ENCODE results near the gene FAM25G. TPM values are rescaled to one million over a fixed set of nuclear protein-coding genes. Genes with fewer than 3 reads are reported as not detected.
"Not testable (repeated sequence)": the region's sequence is repeated elsewhere in the genome, so short reads cannot be mapped to it uniquely, and the experiment has no call there.

FAM25G gene
- total RNA-seq: not detected

DNA sequence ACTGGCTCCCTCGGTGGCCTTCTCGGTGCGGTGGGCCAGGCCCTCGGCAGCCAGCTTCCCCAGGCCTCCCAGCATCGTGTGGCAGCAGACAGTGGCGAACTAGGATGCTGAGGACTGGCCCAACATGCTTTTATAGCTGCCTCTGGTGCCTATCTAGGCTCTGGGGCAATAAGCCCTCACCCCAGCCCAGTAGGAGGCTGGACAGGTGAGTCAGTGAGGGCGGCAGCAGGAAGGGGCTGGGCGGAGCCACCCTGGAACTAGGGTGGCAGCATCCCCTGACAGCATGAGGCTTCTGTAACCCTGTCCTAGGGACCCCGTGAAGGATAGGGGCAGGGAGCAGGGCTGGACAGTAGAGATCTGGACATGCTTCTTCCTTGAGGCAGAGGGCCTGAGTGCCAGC lies at the start of gene FAM25G:
TSS of gene FAM25G (minus strand) at position 101 of the 400 bp plus-strand sequence. CDS start at position 75, 26 bp downstream.
- H3K4me1 ChIP-seq; ATAC-seq; H3K36me3 ChIP-seq (replicated peaks in 1 of 2; ENCODE audit: insufficient read depth in 1 of 2, low read depth in 2 of 2); H3K27ac ChIP-seq; H3K4me3 ChIP-seq; DNase-seq; H3K27me3 ChIP-seq; H3K9me3 ChIP-seq; intact Hi-C loops (cut with DNase I): not testable (repeated sequence)
- no CpG with 5 or more reads among the region's 9 CpGs for WGBS, 2 donors

- intact Hi-C loops (cut with DNase I): not testable (repeated sequence)
- WGBS, 2 donors: 40 to 45% methylated on average over 2 of the region's 3 CpGs
These were observed 44.9 kb upstream of the FAM25G start for GRCh38 chr10:47536430-47536829.

GRCh38 chr10:47523475-47523874 lies 32.0 kb upstream of the FAM25G start, which contains the start of gene AGAP9:
TSS of gene AGAP9 (minus strand) at chr10:47523638. CDS start at chr10:47523526, 112 bp downstream.
- WGBS, 2 donors: no CpG with 5 or more reads among the region's 20 CpGs
- intact Hi-C loops (cut with DNase I); H3K9me3 ChIP-seq: not testable (repeated sequence)

More at GRCh38 chr10:47536430-47536829, 44.9 kb upstream of the FAM25G start:
- not testable (repeated sequence) for H3K9me3 ChIP-seq; ATAC-seq; H3K27ac ChIP-seq; H3K4me1 ChIP-seq; H3K27me3 ChIP-seq; H3K36me3 ChIP-seq (replicated peaks in 1 of 2; ENCODE audit: insufficient read depth in 1 of 2, low read depth in 2 of 2); H3K4me3 ChIP-seq; DNase-seq

GRCh38 chr10:47502313-47502712 lies 10.8 kb upstream of the FAM25G start:
- H3K4me3 ChIP-seq; intact Hi-C loops (cut with DNase I): not testable (repeated sequence)
- WGBS, 2 donors: 60 to 82% methylated on average over 1 to 6 of the region's 9 CpGs

More at GRCh38 chr10:47523475-47523874, 32.0 kb upstream of the FAM25G start, which contains the start of gene AGAP9:
- H3K4me3 ChIP-seq; H3K4me1 ChIP-seq; ATAC-seq; DNase-seq; H3K27me3 ChIP-seq; H3K27ac ChIP-seq; H3K36me3 ChIP-seq (replicated peaks in 1 of 2; ENCODE audit: insufficient read depth in 1 of 2, low read depth in 2 of 2): not testable (repeated sequence)

GRCh38 chr10:47494226-47494625 lies 2.7 kb upstream of the FAM25G start:
- H3K27ac ChIP-seq; H3K4me1 ChIP-seq; ATAC-seq; H3K36me3 ChIP-seq (replicated peaks in 1 of 2; ENCODE audit: insufficient read depth in 1 of 2, low read depth in 2 of 2); intact Hi-C loops (cut with DNase I); H3K27me3 ChIP-seq; H3K4me3 ChIP-seq; H3K9me3 ChIP-seq; DNase-seq: not testable (repeated sequence)
- 50% methylated on average over 1 of the region's 6 CpGs; no CpG with 5 or more reads in 1 of the 2 donors for WGBS, 2 donors

More at GRCh38 chr10:47502313-47502712, 10.8 kb upstream of the FAM25G start:
- DNase-seq; H3K27ac ChIP-seq; ATAC-seq; H3K9me3 ChIP-seq; H3K4me1 ChIP-seq; H3K27me3 ChIP-seq; H3K36me3 ChIP-seq (replicated peaks in 1 of 2; ENCODE audit: insufficient read depth in 1 of 2, low read depth in 2 of 2): not testable (repeated sequence)

DNA sequence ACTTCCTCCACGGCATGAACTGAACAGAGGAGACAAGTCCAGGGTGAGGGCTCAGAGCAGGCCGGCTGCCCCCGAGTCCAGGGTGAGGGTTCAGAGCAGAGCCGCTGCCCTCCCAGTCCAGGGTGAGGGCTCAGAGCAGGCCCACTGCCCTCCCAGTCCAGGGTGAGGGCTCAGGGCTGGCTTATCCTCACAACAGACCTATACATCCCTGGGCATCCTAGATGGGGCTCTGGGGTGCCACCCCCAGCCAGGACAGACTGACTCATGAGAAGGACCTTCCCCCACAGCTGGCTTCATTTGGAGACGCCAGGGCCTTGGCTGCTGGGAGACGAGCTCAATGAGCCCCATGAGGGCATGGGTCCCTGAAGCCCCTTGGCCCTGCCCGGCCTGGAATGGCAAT lies 1.9 kb downstream of the FAM25G start:
- H3K27me3 ChIP-seq; ATAC-seq; DNase-seq; H3K4me1 ChIP-seq; H3K9me3 ChIP-seq; H3K36me3 ChIP-seq (replicated peaks in 1 of 2; ENCODE audit: insufficient read depth in 1 of 2, low read depth in 2 of 2); H3K27ac ChIP-seq; intact Hi-C loops (cut with DNase I); H3K4me3 ChIP-seq: not testable (repeated sequence)
- WGBS, 2 donors: no CpG with 5 or more reads among the region's 7 CpGs

GRCh38 chr10:47485943-47486342 lies 5.6 kb downstream of the FAM25G start:
- H3K27me3 ChIP-seq; H3K4me3 ChIP-seq; ATAC-seq; DNase-seq; H3K4me1 ChIP-seq; H3K36me3 ChIP-seq (replicated peaks in 1 of 2; ENCODE audit: insufficient read depth in 1 of 2, low read depth in 2 of 2); H3K9me3 ChIP-seq; H3K27ac ChIP-seq; intact Hi-C loops (cut with DNase I): not testable (repeated sequence)
- WGBS, 2 donors: 54 to 77% methylated on average over 2 of the region's 4 CpGs

DNA sequence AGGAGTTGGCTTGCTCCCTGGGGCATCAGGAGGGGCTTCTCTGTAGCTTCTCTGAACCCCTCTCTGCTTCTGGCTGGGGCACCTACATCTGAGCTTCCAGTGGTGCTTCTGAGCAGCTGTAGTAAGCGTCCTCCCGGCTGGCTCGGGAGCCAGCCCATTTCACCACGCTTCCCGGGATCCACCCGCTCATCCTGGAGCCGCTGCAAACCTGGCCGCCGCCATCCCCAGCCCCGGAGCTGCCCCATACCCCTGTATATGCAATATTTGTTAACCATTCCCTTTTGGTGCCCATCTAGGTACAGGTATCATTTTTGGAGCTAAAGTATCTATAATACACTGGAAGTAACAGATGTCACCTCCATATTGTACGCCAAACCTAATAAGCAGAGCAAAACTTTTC lies 6.7 kb downstream of the FAM25G start:
- H3K27ac ChIP-seq; H3K4me3 ChIP-seq; H3K36me3 ChIP-seq (replicated peaks in 1 of 2; ENCODE audit: insufficient read depth in 1 of 2, low read depth in 2 of 2); H3K4me1 ChIP-seq; DNase-seq; intact Hi-C loops (cut with DNase I); H3K27me3 ChIP-seq; H3K9me3 ChIP-seq; ATAC-seq: not testable (repeated sequence)
- 85 to 96% methylated on average over 7 to 10 of the region's 11 CpGs for WGBS, 2 donors

GRCh38 chr10:47483923-47484322 lies 7.6 kb downstream of the FAM25G start, which contains the start of gene ANXA8:
TSS of gene ANXA8 (minus strand) at chr10:47484115. CDS start at chr10:47483933, 182 bp downstream.
- H3K4me3 ChIP-seq; H3K27ac ChIP-seq; H3K4me1 ChIP-seq; intact Hi-C loops (cut with DNase I); H3K36me3 ChIP-seq (replicated peaks in 1 of 2; ENCODE audit: insufficient read depth in 1 of 2, low read depth in 2 of 2); H3K9me3 ChIP-seq; ATAC-seq; DNase-seq; H3K27me3 ChIP-seq: not testable (repeated sequence)
- 84 to 89% methylated on average over 4 to 9 of the region's 11 CpGs for WGBS, 2 donors

DNA sequence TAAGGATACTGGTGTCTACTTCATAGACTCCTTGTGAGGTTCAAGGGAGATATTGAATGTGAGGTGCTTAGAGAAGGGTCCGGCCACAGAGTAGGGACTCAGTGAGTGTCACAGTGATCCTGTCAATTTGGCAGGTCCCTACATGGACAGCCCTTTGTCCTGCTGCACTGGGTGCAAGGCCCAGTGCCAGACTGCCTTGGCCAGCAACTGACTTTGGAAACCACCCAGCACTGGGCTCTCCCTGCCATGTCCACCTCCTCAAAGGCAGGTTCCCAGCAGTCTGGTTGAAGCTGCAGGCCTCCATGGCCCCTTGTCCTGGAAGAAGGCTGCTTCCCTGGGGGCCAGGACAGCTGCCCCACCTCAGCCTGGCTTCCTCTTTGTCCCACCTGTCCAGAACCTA lies 9.1 kb downstream of the FAM25G start:
- DNase-seq; H3K4me1 ChIP-seq; intact Hi-C loops (cut with DNase I); H3K9me3 ChIP-seq; ATAC-seq; H3K27ac ChIP-seq; H3K36me3 ChIP-seq (replicated peaks in 1 of 2; ENCODE audit: insufficient read depth in 1 of 2, low read depth in 2 of 2); H3K27me3 ChIP-seq; H3K4me3 ChIP-seq: not testable (repeated sequence)
- no CpG with 5 or more reads among the region's 1 CpG for WGBS, 2 donors

- H3K4me3 ChIP-seq; H3K27me3 ChIP-seq; DNase-seq; H3K27ac ChIP-seq; ATAC-seq; H3K36me3 ChIP-seq (replicated peaks in 1 of 2; ENCODE audit: insufficient read depth in 1 of 2, low read depth in 2 of 2); intact Hi-C loops (cut with DNase I); H3K4me1 ChIP-seq; H3K9me3 ChIP-seq: not testable (repeated sequence)
- WGBS, 2 donors: 83% methylated on average over 3 of the region's 6 CpGs; no CpG with 5 or more reads in 1 of the 2 donors
These were observed 9.7 kb downstream of the FAM25G start for GRCh38 chr10:47481768-47482181.

DNA sequence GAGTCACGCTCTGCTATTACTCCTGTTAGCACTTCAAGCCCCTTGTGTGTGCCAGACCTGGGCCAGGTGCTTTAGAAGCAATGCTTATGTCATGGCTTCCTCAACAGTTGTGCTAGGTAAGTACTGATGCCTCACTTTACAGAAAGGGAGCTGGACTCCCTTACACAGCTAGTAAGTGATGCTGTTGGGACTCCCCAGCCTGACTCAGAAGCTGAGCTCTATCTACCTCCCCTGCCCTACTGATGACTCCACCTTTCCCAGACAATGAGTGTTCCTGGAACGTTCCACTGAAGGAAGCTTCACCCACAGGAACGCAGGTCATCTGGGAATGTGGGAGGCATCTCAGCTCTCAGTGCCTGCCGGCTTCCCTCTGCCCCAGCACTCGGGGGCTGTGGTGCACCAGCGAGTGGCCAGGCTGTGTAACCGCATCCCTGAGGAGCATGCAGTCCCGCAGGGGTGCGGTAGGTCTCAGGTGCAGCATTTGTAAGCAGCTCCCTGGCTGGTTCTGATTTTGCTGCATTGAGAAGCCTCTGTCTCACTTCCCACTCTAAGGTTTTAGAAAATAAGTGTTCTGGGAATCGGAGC lies 10.2 kb downstream of the FAM25G start:
- DNase-seq; H3K27me3 ChIP-seq; intact Hi-C loops (cut with DNase I); H3K27ac ChIP-seq; H3K9me3 ChIP-seq; H3K36me3 ChIP-seq (replicated peaks in 1 of 2; ENCODE audit: insufficient read depth in 1 of 2, low read depth in 2 of 2); H3K4me1 ChIP-seq; ATAC-seq; H3K4me3 ChIP-seq: not testable (repeated sequence)
- WGBS, 2 donors: 0% methylated on average over 1 of the region's 10 CpGs; no CpG with 5 or more reads in 1 of the 2 donors
